HG03280 (cell line): ENCODE results near the gene SYTL5.

Experiments
- ATAC-seq: cut with Tn5 transposase; IDR thresholded peaks from one replicate; pipeline ENCODE4 v1.9.1; 2021; ENCODE audit warnings: mild to moderate bottlenecking, moderate library complexity; ENCODE audit not compliant: unreplicated experiment

The SYTL5 gene

GRCh38 chrX:38018766-38019425 is 12.5 kb downstream of the SYTL5 start:
- ATAC-seq, result no peak

GRCh38 chrX:38028300-38028699 is 21.9 kb downstream of the SYTL5 start:
- no peak for ATAC-seq

- ATAC-seq, result no peak
These were observed 30.1 kb downstream of the SYTL5 start for GRCh38 chrX:38036466-38036865.

- ATAC-seq, result no peak
These were observed 32.1 kb downstream of the SYTL5 start for GRCh38 chrX:38038501-38038900.

- no peak for ATAC-seq
These were observed 34.9 kb downstream of the SYTL5 start for GRCh38 chrX:38041237-38041636.

GRCh38 chrX:38044701-38045100 is 38.3 kb downstream of the SYTL5 start:
- no peak for ATAC-seq

- no peak for ATAC-seq
These were observed 39.3 kb downstream of the SYTL5 start for GRCh38 chrX:38045538-38046096.

- no peak for ATAC-seq
These were observed 42.5 kb downstream of the SYTL5 start for GRCh38 chrX:38048886-38049285.

GRCh38 chrX:38050806-38051205 is 44.5 kb downstream of the SYTL5 start:
- ATAC-seq, result no peak

GRCh38 chrX:38052096-38052495 is 45.7 kb downstream of the SYTL5 start:
- no peak for ATAC-seq

- ATAC-seq, result no peak
These were observed 49.0 kb downstream of the SYTL5 start for GRCh38 chrX:38055170-38055847.

GRCh38 chrX:38060331-38060878 is 54.1 kb downstream of the SYTL5 start:
- no peak for ATAC-seq

- ATAC-seq, result no peak
These were observed 55.0 kb downstream of the SYTL5 start for GRCh38 chrX:38061335-38061734.

- ATAC-seq, result no peak
These were observed 60.6 kb downstream of the SYTL5 start for GRCh38 chrX:38066934-38067333.

- ATAC-seq, result no peak
These were observed 62.9 kb downstream of the SYTL5 start for GRCh38 chrX:38069273-38069672.

- ATAC-seq, result no peak
These were observed 63.6 kb downstream of the SYTL5 start for GRCh38 chrX:38069991-38070390.

- no peak for ATAC-seq
These were observed 73.1 kb downstream of the SYTL5 start for GRCh38 chrX:38079463-38079862.

GRCh38 chrX:38080808-38081207 is 74.5 kb downstream of the SYTL5 start:
- ATAC-seq, result no peak

- no peak for ATAC-seq
These were observed 75.6 kb downstream of the SYTL5 start for GRCh38 chrX:38081909-38082308.

- ATAC-seq, result no peak
These were observed 76.0 kb downstream of the SYTL5 start for GRCh38 chrX:38082309-38082708.

- no peak for ATAC-seq
These were observed 79.5 kb downstream of the SYTL5 start for GRCh38 chrX:38085813-38086212.
